OCI-LY1 (cell line): Measurements from ENCODE around the gene COMMD2.

Experiments used
- H2AFZ ChIP-seq: fragments of 200-600 bp; sonication (generic), shearing (Covaris generic); 2 replicates; pipeline ENCODE4 v1.6.0; 2014; ENCODE audit warnings: antibody characterized with exemption, mild to moderate bottlenecking, low read length
- H3F3A ChIP-seq: fragments of 200-600 bp; sonication (generic), shearing (Covaris generic); 2 replicates; pipeline ENCODE4 v1.6.0; 2014; ENCODE audit warnings: mild to moderate bottlenecking, antibody characterized with exemption, low read length, moderate library complexity; ENCODE audit not compliant: insufficient read depth
- H3K27ac ChIP-seq: fragments of 200-600 bp; sonication (generic); 2 replicates; pipeline ENCODE4 v1.5.1; 2014; ENCODE audit warnings: low read length, mixed run types, mild to moderate bottlenecking, low read depth; ENCODE audit not compliant: poor library complexity, severe bottlenecking
- H3K27me3 ChIP-seq: fragments of 200-600 bp; sonication (generic); 2 replicates; pipeline ENCODE4 v1.6.0; 2014; ENCODE audit warnings: antibody characterized with exemption, mild to moderate bottlenecking, low read length, moderate library complexity; ENCODE audit not compliant: insufficient read depth
- H3K36me3 ChIP-seq: fragments of 200-600 bp; sonication (generic); 2 replicates; pipeline ENCODE4 v1.6.1; 2014; ENCODE audit warnings: mild to moderate bottlenecking, antibody characterized with exemption, low read length, moderate library complexity, mixed read lengths; ENCODE audit not compliant: insufficient read depth
- H3K4me1 ChIP-seq: fragments of 200-600 bp; sonication (generic); 2 replicates; pipeline ENCODE4 v1.5.1; 2014; ENCODE audit warnings: mild to moderate bottlenecking, low read length, moderate library complexity; ENCODE audit not compliant: insufficient read depth, severe bottlenecking
- H3K4me2 ChIP-seq: fragments of 200-600 bp; sonication (generic), shearing (Covaris generic); 2 replicates; pipeline ENCODE4 v1.6.1; 2014; ENCODE audit warnings: low read length
- H3K4me3 ChIP-seq: fragments of 200-600 bp; sonication (generic); 2 replicates; pipeline ENCODE4 v1.5.1; 2014; ENCODE audit warnings: low read length, low read depth, mild to moderate bottlenecking, mixed read lengths; ENCODE audit not compliant: poor library complexity, severe bottlenecking
- H3K79me2 ChIP-seq: fragments of 200-600 bp; shearing (Covaris generic); 2 replicates; pipeline ENCODE4 v1.6.1; 2016; ENCODE audit warnings: mixed run types, low read length, mixed read lengths; ENCODE audit not compliant: insufficient read depth
- H3K9ac ChIP-seq: fragments of 200-600 bp; sonication (generic), shearing (Covaris generic); 2 replicates; pipeline ENCODE4 v1.6.1; 2014; ENCODE audit warnings: mild to moderate bottlenecking, low read length, mixed read lengths
- H3K9me2 ChIP-seq: fragments of 200-600 bp; sonication (generic), shearing (Covaris generic); 2 replicates; pipeline ENCODE4 v1.6.1; 2014; ENCODE audit warnings: low read depth, mild to moderate bottlenecking, low read length, mixed read lengths
- H3K9me3 ChIP-seq: fragments of 200-600 bp; shearing (Covaris generic); 2 replicates; pipeline ENCODE4 v1.6.1; 2014; ENCODE audit warnings: low read length, mixed read lengths
- H4K20me1 ChIP-seq: fragments of 200-600 bp; sonication (generic), shearing (Covaris generic); 2 replicates; pipeline ENCODE4 v1.6.0; 2016; ENCODE audit warnings: mild to moderate bottlenecking, low read length; ENCODE audit not compliant: insufficient read depth
- CTCF ChIP-seq: fragments of 200-600 bp; sonication (generic), shearing (Covaris generic); IDR thresholded peaks from 2 replicates; pipeline ENCODE4 v1.5.1; 2017; ENCODE audit warnings: mild to moderate bottlenecking, antibody characterized with exemption, low read length, moderate library complexity, mixed read lengths
- EZH2 ChIP-seq: fragments of 200-600 bp; sonication (generic), shearing (Covaris generic); IDR thresholded peaks from 2 replicates; pipeline ENCODE4 v1.8.0; 2017; ENCODE audit warnings: borderline replicate concordance, mixed run types, mild to moderate bottlenecking, antibody characterized with exemption, low read length, moderate library complexity, mixed read lengths

COMMD2 gene

GRCh38 chr3:149713730-149714654 is 38.3 kb downstream of the COMMD2 start:
- Histone ChIP-seq H3K9ac (no peak overlapping the region), H4K20me1 (no peaks in the 10 kb centered on the region)

GRCh38 chr3:149706905-149707304 is 45.4 kb downstream of the COMMD2 start:
- Histone ChIP-seq H3K4me1 (no peaks in the 10 kb centered on the region), H2AFZ (no peak overlapping the region), H4K20me1 (no peaks in the 10 kb centered on the region), H3K9me2 (no peaks in the 10 kb centered on the region), H3F3A (no peaks in the 10 kb centered on the region), H3K9ac (no peak overlapping the region), H3K4me3 (no peak overlapping the region), H3K27me3 (no peaks in the 10 kb centered on the region), H3K4me2 (no peak overlapping the region), H3K79me2 (no peaks in the 10 kb centered on the region), H3K27ac (no peak overlapping the region), H3K36me3 (no peaks in the 10 kb centered on the region), H3K9me3 (no peaks in the 10 kb centered on the region)
- no peak for TF ChIP-seq CTCF
- no peak for TF ChIP-seq EZH2

More at GRCh38 chr3:149713730-149714654, 38.3 kb downstream of the COMMD2 start:
- no peaks in the 10 kb centered on the region for H3K27me3 ChIP-seq
- H3K27ac ChIP-seq: no peak overlapping the region
- TF ChIP-seq EZH2: no peak
- no peak for TF ChIP-seq CTCF
- no peaks in the 10 kb centered on the region for H3K36me3 ChIP-seq
- H3K9me2 ChIP-seq: no peaks in the 10 kb centered on the region
- no peaks in the 10 kb centered on the region for H3K4me1 ChIP-seq
- H3F3A ChIP-seq: no peaks in the 10 kb centered on the region
- no peak overlapping the region for H3K4me2 ChIP-seq
- no peak overlapping the region for H3K4me3 ChIP-seq
- H3K9me3 ChIP-seq: no peaks in the 10 kb centered on the region
- no peaks in the 10 kb centered on the region for H3K79me2 ChIP-seq
- no peak overlapping the region for H2AFZ ChIP-seq

GRCh38 chr3:149705416-149705815 is 46.9 kb downstream of the COMMD2 start:
- Histone ChIP-seq H2AFZ (no peak overlapping the region), H3K9ac (no peak overlapping the region), H3K79me2 (no peaks in the 10 kb centered on the region), H3K4me2 (no peak overlapping the region), H3F3A (no peaks in the 10 kb centered on the region), H3K36me3 (no peaks in the 10 kb centered on the region), H4K20me1 (no peaks in the 10 kb centered on the region), H3K9me2 (no peaks in the 10 kb centered on the region), H3K9me3 (no peaks in the 10 kb centered on the region), H3K27me3 (no peaks in the 10 kb centered on the region), H3K4me1 (no peaks in the 10 kb centered on the region), H3K4me3 (no peak overlapping the region), H3K27ac (no peak overlapping the region)
- no peak for TF ChIP-seq EZH2
- TF ChIP-seq CTCF: no peak
